ENCODE measurements around the gene CARMIL1.

DNA sequence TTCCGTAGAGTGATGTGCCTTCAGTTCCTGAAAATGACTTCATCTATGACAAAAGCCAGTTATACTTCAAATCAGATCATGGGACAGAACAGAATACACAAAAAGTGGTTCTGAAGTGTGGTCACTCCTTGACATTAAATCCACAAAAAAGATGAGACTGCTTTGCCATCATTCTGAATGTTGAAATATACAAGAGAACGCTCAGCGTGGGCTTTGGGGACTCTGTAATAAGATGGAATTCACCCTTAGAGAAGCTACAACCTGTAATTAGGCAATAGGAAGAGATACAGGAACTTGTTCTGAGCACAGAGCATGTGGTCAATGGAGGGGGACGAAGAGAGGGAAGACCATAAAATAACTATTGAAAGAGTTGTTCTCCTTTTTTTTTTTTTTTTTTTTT, 184.3 kb downstream of the CARMIL1 start:
- TF ChIP-seq, protein P1, sequence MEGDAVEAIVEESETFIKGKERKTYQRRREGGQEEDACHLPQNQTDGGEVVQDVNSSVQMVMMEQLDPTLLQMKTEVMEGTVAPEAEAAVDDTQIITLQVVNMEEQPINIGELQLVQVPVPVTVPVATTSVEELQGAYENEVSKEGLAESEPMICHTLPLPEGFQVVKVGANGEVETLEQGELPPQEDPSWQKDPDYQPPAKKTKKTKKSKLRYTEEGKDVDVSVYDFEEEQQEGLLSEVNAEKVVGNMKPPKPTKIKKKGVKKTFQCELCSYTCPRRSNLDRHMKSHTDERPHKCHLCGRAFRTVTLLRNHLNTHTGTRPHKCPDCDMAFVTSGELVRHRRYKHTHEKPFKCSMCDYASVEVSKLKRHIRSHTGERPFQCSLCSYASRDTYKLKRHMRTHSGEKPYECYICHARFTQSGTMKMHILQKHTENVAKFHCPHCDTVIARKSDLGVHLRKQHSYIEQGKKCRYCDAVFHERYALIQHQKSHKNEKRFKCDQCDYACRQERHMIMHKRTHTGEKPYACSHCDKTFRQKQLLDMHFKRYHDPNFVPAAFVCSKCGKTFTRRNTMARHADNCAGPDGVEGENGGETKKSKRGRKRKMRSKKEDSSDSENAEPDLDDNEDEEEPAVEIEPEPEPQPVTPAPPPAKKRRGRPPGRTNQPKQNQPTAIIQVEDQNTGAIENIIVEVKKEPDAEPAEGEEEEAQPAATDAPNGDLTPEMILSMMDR (IDR thresholded peaks at IDR 0.05), result no peak
- no peak for TF ChIP-seq EP300 (IDR thresholded peaks at IDR 0.05)
- TF ChIP-seq POLR2AphosphoS5 (IDR thresholded peaks at IDR 0.05), result no peak
